Measurements from ENCODE around the gene SERTAD2.

The SERTAD2 gene

GRCh38 chr2:64606479-64607363 lies 47.0 kb downstream of the SERTAD2 start:
- in situ Hi-C loops (cut with HindIII; ENCODE audit: low pct_unique_long_range_greater_than_20kb, low sequenced_read_pairs), result no loop called here
- no peak for TF ChIP-seq JUND (IDR thresholded peaks at IDR 0.05; ENCODE audit: low read depth)
- DNase-seq (ENCODE audit: low read depth in 1 of 2, low spot score in 1 of 2), result peak; percentile 78 to 89

GRCh38 chr2:64605991-64606478 lies 47.7 kb downstream of the SERTAD2 start:
- TF ChIP-seq JUND (IDR thresholded peaks at IDR 0.05; ENCODE audit: low read depth), result no peak
- in situ Hi-C loops (cut with HindIII; ENCODE audit: low pct_unique_long_range_greater_than_20kb, low sequenced_read_pairs), result no loop called here
- DNase-seq (ENCODE audit: low read depth in 1 of 2, low spot score in 1 of 2), result no peak

GRCh38 chr2:64605026-64605471 lies 48.7 kb downstream of the SERTAD2 start:
- DNase-seq (ENCODE audit: low read depth in 1 of 2, low spot score in 1 of 2), result no peak
- in situ Hi-C loops (cut with HindIII; ENCODE audit: low pct_unique_long_range_greater_than_20kb, low sequenced_read_pairs), result no loop called here
- TF ChIP-seq JUND (IDR thresholded peaks at IDR 0.05; ENCODE audit: low read depth), result no peak

- DNase-seq (ENCODE audit: low read depth in 1 of 2, low spot score in 1 of 2), result no peak
- in situ Hi-C loops (cut with HindIII; ENCODE audit: low pct_unique_long_range_greater_than_20kb, low sequenced_read_pairs), result no loop called here
- no peak for TF ChIP-seq JUND (IDR thresholded peaks at IDR 0.05; ENCODE audit: low read depth)
These were observed 49.6 kb downstream of the SERTAD2 start for GRCh38 chr2:64604155-64604554.

GRCh38 chr2:64602436-64602835 lies 51.3 kb downstream of the SERTAD2 start:
- DNase-seq (ENCODE audit: low read depth in 1 of 2, low spot score in 1 of 2), result no peak
- TF ChIP-seq JUND (IDR thresholded peaks at IDR 0.05; ENCODE audit: low read depth), result no peak
- in situ Hi-C loops (cut with HindIII; ENCODE audit: low pct_unique_long_range_greater_than_20kb, low sequenced_read_pairs), result no loop called here

- no peak for DNase-seq (ENCODE audit: low read depth in 1 of 2, low spot score in 1 of 2)
- no peak for TF ChIP-seq JUND (IDR thresholded peaks at IDR 0.05; ENCODE audit: low read depth)
- in situ Hi-C loops (cut with HindIII; ENCODE audit: low pct_unique_long_range_greater_than_20kb, low sequenced_read_pairs), result no loop called here
These were observed 51.8 kb downstream of the SERTAD2 start for GRCh38 chr2:64601785-64602391.

GRCh38 chr2:64601034-64601754 lies 52.5 kb downstream of the SERTAD2 start:
- in situ Hi-C loops (cut with HindIII; ENCODE audit: low pct_unique_long_range_greater_than_20kb, low sequenced_read_pairs), result no loop called here
- no peak for TF ChIP-seq JUND (IDR thresholded peaks at IDR 0.05; ENCODE audit: low read depth)
- DNase-seq (ENCODE audit: low read depth in 1 of 2, low spot score in 1 of 2), result no peak

GRCh38 chr2:64599469-64599868 lies 54.2 kb downstream of the SERTAD2 start:
- in situ Hi-C loops (cut with HindIII; ENCODE audit: low pct_unique_long_range_greater_than_20kb, low sequenced_read_pairs), result no loop called here
- no peak for TF ChIP-seq JUND (IDR thresholded peaks at IDR 0.05; ENCODE audit: low read depth)
- DNase-seq (ENCODE audit: low read depth in 1 of 2, low spot score in 1 of 2), result peak in 1 of 2 experiments; percentile 56

GRCh38 chr2:64598226-64598625 lies 55.5 kb downstream of the SERTAD2 start:
- no peak for TF ChIP-seq JUND (IDR thresholded peaks at IDR 0.05; ENCODE audit: low read depth)
- DNase-seq (ENCODE audit: low read depth in 1 of 2, low spot score in 1 of 2), result no peak
- in situ Hi-C loops (cut with HindIII; ENCODE audit: low pct_unique_long_range_greater_than_20kb, low sequenced_read_pairs), result no loop called here

- DNase-seq (ENCODE audit: low read depth in 1 of 2, low spot score in 1 of 2), result peak in 1 of 2 experiments; percentile 57
- TF ChIP-seq JUND (IDR thresholded peaks at IDR 0.05; ENCODE audit: low read depth), result no peak
- in situ Hi-C loops (cut with HindIII; ENCODE audit: low pct_unique_long_range_greater_than_20kb, low sequenced_read_pairs), result no loop called here
These were observed 58.1 kb downstream of the SERTAD2 start for GRCh38 chr2:64595397-64596176.

- DNase-seq (ENCODE audit: low read depth in 1 of 2, low spot score in 1 of 2), result no peak
- in situ Hi-C loops (cut with HindIII; ENCODE audit: low pct_unique_long_range_greater_than_20kb, low sequenced_read_pairs), result no loop called here
- TF ChIP-seq JUND (IDR thresholded peaks at IDR 0.05; ENCODE audit: low read depth), result no peak
These were observed 59.3 kb downstream of the SERTAD2 start for GRCh38 chr2:64594226-64594989.

Data from T47D (cell line).